SIG-M5 treated with dmso at 0.1 percent for 504 hours (cell line): Measurements from ENCODE around the gene TENM3.
"Not testable (repeated sequence)": the region's sequence is repeated elsewhere in the genome, so short reads cannot be mapped to it uniquely, and the experiment has no call there.

Source experiments
- DNase-seq: peaks from one replicate; lab custom pipeline; 2025; ENCODE audit not compliant: unreplicated experiment; lab: John Stamatoyannopoulos, UW

The TENM3 gene

GRCh38 chr4:182802621-182803020, 559.4 kb downstream of the TENM3 start:
- no peak for DNase-seq

GRCh38 chr4:182803235-182803634, 560.0 kb downstream of the TENM3 start:
- DNase-seq, result no peak

- DNase-seq, result no peak
Measured at GRCh38 chr4:182804131-182804530, 560.9 kb downstream of the TENM3 start.

- DNase-seq, result no peak
Measured at GRCh38 chr4:182805321-182805720, 562.1 kb downstream of the TENM3 start.

- no peak for DNase-seq
Measured at GRCh38 chr4:182805750-182806149, 562.5 kb downstream of the TENM3 start.

- DNase-seq, result peak; percentile 1
Measured at GRCh38 chr4:182806259-182807252, 563.4 kb downstream of the TENM3 start.

GRCh38 chr4:182807346-182807745, 564.1 kb downstream of the TENM3 start:
- no peak for DNase-seq

GRCh38 chr4:182807767-182808548, 564.8 kb downstream of the TENM3 start:
- DNase-seq, result no peak

- peak; percentile 31 for DNase-seq
Measured at GRCh38 chr4:182808673-182809416, 565.6 kb downstream of the TENM3 start.

GRCh38 chr4:182809417-182810102, 566.4 kb downstream of the TENM3 start:
- DNase-seq, result no peak

- no peak for DNase-seq
Measured at GRCh38 chr4:182810103-182810615, 567.0 kb downstream of the TENM3 start.

- DNase-seq, result no peak
Measured at GRCh38 chr4:182812916-182813315, 569.7 kb downstream of the TENM3 start.

GRCh38 chr4:182814065-182814464, 570.9 kb downstream of the TENM3 start:
- DNase-seq, result not testable (repeated sequence)

GRCh38 chr4:182818926-182819730, 575.9 kb downstream of the TENM3 start:
- no peak for DNase-seq

- no peak for DNase-seq
Measured at GRCh38 chr4:182819751-182820150, 576.5 kb downstream of the TENM3 start.

- no peak for DNase-seq
Measured at GRCh38 chr4:182822554-182822953, 579.4 kb downstream of the TENM3 start.

GRCh38 chr4:182823576-182823975, 580.4 kb downstream of the TENM3 start:
- no peak for DNase-seq

- DNase-seq, result no peak
Measured at GRCh38 chr4:182825003-182825402, 581.8 kb downstream of the TENM3 start.

GRCh38 chr4:182825786-182826185, 582.6 kb downstream of the TENM3 start:
- DNase-seq, result no peak

- DNase-seq, result no peak
Measured at GRCh38 chr4:182826391-182826790, 583.2 kb downstream of the TENM3 start.
